Gastroesophageal sphincter (tissue), 4 donors: ENCODE results near the gene THSD7A. TPM values are rescaled to one million over a fixed set of nuclear protein-coding genes. Genes with fewer than 3 reads are reported as not detected.

Experiments used
- ATAC-seq: fragments of 150-250 bp; one replicate; pipeline ENCODE4 v1.9.1; 2016; ENCODE audit warnings: mild to moderate bottlenecking, moderate library complexity
- H3K27ac ChIP-seq, 4 donors: fragments of 200-600 bp; sonication (generic) in 3 of 4; 1 replicate in 3 of 4; 2 replicates in 1 of 4; pipeline ENCODE4 v1.5.1; 2016 to 2019
- H3K27me3 ChIP-seq: fragments of 200-600 bp; sonication (generic); one replicate; pipeline ENCODE4 v1.5.1; 2019
- H3K36me3 ChIP-seq, 2 donors: fragments of 200-600 bp; sonication (generic); one replicate each; pipeline ENCODE4 v1.5.1; 2019; ENCODE audit warnings: control low read depth in 1 of 2
- H3K4me1 ChIP-seq, 3 donors: fragments of 200-600 bp; sonication (generic); 1 replicate in 2 of 3; 2 replicates in 1 of 3; pipeline ENCODE4 v1.5.1; 2016 to 2019; ENCODE audit warnings: control low read depth in 2 of 3
- H3K4me3 ChIP-seq, 2 donors: fragments of 200-600 bp; sonication (generic); one replicate each; pipeline ENCODE4 v1.5.1; 2019; ENCODE audit warnings: mild to moderate bottlenecking in 1 of 2, moderate library complexity in 1 of 2
- H3K9me3 ChIP-seq, 3 donors: fragments of 200-600 bp; sonication (generic); one replicate each; pipeline ENCODE4 v1.5.1; 2017 to 2019; ENCODE audit warnings: control low read depth in 2 of 3
- CTCF ChIP-seq, 4 experiments: fragments of 200-600 bp in 2 of 4; fragments of 450-650 bp in 2 of 4; sonication (generic) in 1 of 4; IDR thresholded peaks; one replicate each; pipeline ENCODE4 v1.5.1; 2017 to 2019; ENCODE audit warnings: antibody characterized with exemption in 4 of 4, mild to moderate bottlenecking in 2 of 4, moderate library complexity in 2 of 4
- EP300 ChIP-seq: sonication (generic); formaldehyde crosslinking; IDR thresholded peaks from one replicate; pipeline ENCODE4 v1.6.1; 2017; ENCODE audit warnings: antibody characterized with exemption, mild to moderate bottlenecking
- POLR2A ChIP-seq, 2 donors: fragments of 450-650 bp; IDR thresholded peaks; one replicate each; pipeline ENCODE4 v1.6.1; 2017; ENCODE audit warnings: antibody characterized with exemption in 2 of 2, mild to moderate bottlenecking in 2 of 2, moderate library complexity in 1 of 2
- POLR2AphosphoS5 ChIP-seq: sonication (generic); formaldehyde crosslinking; IDR thresholded peaks from one replicate; pipeline ENCODE4 v1.6.1; 2017; ENCODE audit warnings: antibody characterized with exemption
- WGBS, 2 donors: methylation state at CpG; one replicate each; pipeline ENCODE4 v1.1.5; 2018; ENCODE audit warnings: low coverage in 1 of 2; 5-methylcytosine and 5-hydroxymethylcytosine counted together
- total RNA-seq, 4 donors: library from RNA; depleted of rRNA; stranded (reverse); fragments of >200 nt; gene quantifications; one replicate each; pipeline ENCODE4 v1.1.0, GENCODE V29; 2016

Gene THSD7A
- 1 to 10 TPM; 2.9 to 6.2 (median 3.9) TPM for total RNA-seq

GRCh38 chr7:11831736-11832495 lies at the start of gene THSD7A:
THSD7A (minus strand) TSS chr7:11832198; CDS start chr7:11831946, 252 bp downstream.
- H3K27me3 ChIP-seq, result no peaks in the 10 kb centered on the region
- H3K27ac ChIP-seq, result peak within 1 kb of the TSS; percentile 36 to 80 (median 74)
- peak within 1 kb of the TSS; percentile 43 to 66 for H3K4me3 ChIP-seq
- H3K4me1 ChIP-seq, result peaks cover 4 to 24% (median 4%) of the 10 kb centered on the region in 3 donors
- ATAC-seq, result peak; percentile 79
- peaks cover 0 to 8% (median 0%) of the 10 kb centered on the region in 3 donors for H3K9me3 ChIP-seq
- H3K36me3 ChIP-seq, result no peaks in the 10 kb centered on the region
- WGBS, 2 donors, result 2 to 8% methylated on average over 5 to 16 of the region's 62 CpGs
- TF ChIP-seq CTCF (IDR thresholded peaks at IDR 0.05), result peak in 3 of 4 experiments; percentile 21 to 43 (median 27)
- no peak for TF ChIP-seq EP300

- Histone ChIP-seq H3K4me3 (no peak overlapping the region), H3K36me3 (no peaks in the 10 kb centered on the region), H3K9me3 (peaks cover 0 to 11% (median 0%) of the 10 kb centered on the region in 3 donors), H3K27me3 (no peaks in the 10 kb centered on the region), H3K4me1 (no peaks in the 10 kb centered on the region), H3K27ac (no peak overlapping the region)
- TF ChIP-seq EP300, result no peak
- no peak for ATAC-seq
- WGBS, 2 donors, result 66 to 85% methylated on average over 5 of the region's 5 CpGs
Observed at GRCh38 chr7:11881680-11882079, 49.7 kb upstream of the THSD7A start.

GRCh38 chr7:11875635-11876034 lies 43.6 kb upstream of the THSD7A start:
- no peaks in the 10 kb centered on the region for H3K27me3 ChIP-seq
- H3K4me1 ChIP-seq, result no peaks in the 10 kb centered on the region
- no peak overlapping the region for H3K27ac ChIP-seq
- WGBS, 2 donors, result 60 to 100% methylated on average over 1 of the region's 1 CpG
- H3K36me3 ChIP-seq, result no peaks in the 10 kb centered on the region
- peaks cover 0 to 11% (median 0%) of the 10 kb centered on the region in 3 donors for H3K9me3 ChIP-seq
- ATAC-seq, result no peak
- TF ChIP-seq POLR2A (IDR thresholded peaks at IDR 0.05), result no peak
- TF ChIP-seq CTCF (IDR thresholded peaks at IDR 0.05), result no peak
- no peak for TF ChIP-seq EP300
- TF ChIP-seq POLR2AphosphoS5, result no peak
- no peak overlapping the region for H3K4me3 ChIP-seq

- Histone ChIP-seq H3K4me3 (no peak overlapping the region), H3K4me1 (no peaks in the 10 kb centered on the region), H3K27ac (no peak overlapping the region), H3K36me3 (no peaks in the 10 kb centered on the region), H3K27me3 (no peaks in the 10 kb centered on the region), H3K9me3 (peaks cover 0 to 16% (median 0%) of the 10 kb centered on the region in 3 donors)
- no peak for ATAC-seq
- no peak for TF ChIP-seq POLR2A (IDR thresholded peaks at IDR 0.05)
- no peak for TF ChIP-seq EP300
- no peak for TF ChIP-seq POLR2AphosphoS5
- TF ChIP-seq CTCF (IDR thresholded peaks at IDR 0.05), result no peak
- WGBS, 2 donors, result 75 to 80% methylated on average over 1 of the region's 2 CpGs
Observed at GRCh38 chr7:11865671-11866070, 33.7 kb upstream of the THSD7A start.

- Histone ChIP-seq H3K9me3 (no peaks in the 10 kb centered on the region), H3K4me1 (no peaks in the 10 kb centered on the region), H3K4me3 (no peak overlapping the region), H3K27ac (no peak overlapping the region), H3K27me3 (no peaks in the 10 kb centered on the region), H3K36me3 (no peaks in the 10 kb centered on the region)
- TF ChIP-seq POLR2AphosphoS5 (no peak), POLR2A (IDR thresholded peaks at IDR 0.05) (no peak), CTCF (IDR thresholded peaks at IDR 0.05) (no peak), EP300 (no peak)
- ATAC-seq, result no peak
- 37 to 53% methylated on average over 6 of the region's 6 CpGs for WGBS, 2 donors
Observed at GRCh38 chr7:11858622-11859302, 26.8 kb upstream of the THSD7A start.
